ENCODE measurements around the gene CADM1. TPM values are rescaled to one million over a fixed set of nuclear protein-coding genes. Genes with fewer than 3 reads are reported as not detected.

Gene CADM1
- total and polyA plus RNA-seq, 4 donors = 31.7 to 243 (median 77.9) TPM

Small RNA genes within 50 kb of the gene (small RNA-seq; reads per million reads assigned to genes)
- not detected for gene RF01293 (ENCODE audit: low replicate concordance)
